ENCODE measurements around the gene TXNDC17. TPM values are rescaled to one million over a fixed set of nuclear protein-coding genes. Genes with fewer than 3 reads are reported as not detected.
"Not testable (repeated sequence)": the region's sequence is repeated elsewhere in the genome, so short reads cannot be mapped to it uniquely, and the experiment has no call there.

Gene TXNDC17
- total and polyA plus RNA-seq, 2 of the 8 experiments (the other 6 are each of a cell fraction or from before 2014, with no cell fraction given): 182 to 410 TPM

DNA sequence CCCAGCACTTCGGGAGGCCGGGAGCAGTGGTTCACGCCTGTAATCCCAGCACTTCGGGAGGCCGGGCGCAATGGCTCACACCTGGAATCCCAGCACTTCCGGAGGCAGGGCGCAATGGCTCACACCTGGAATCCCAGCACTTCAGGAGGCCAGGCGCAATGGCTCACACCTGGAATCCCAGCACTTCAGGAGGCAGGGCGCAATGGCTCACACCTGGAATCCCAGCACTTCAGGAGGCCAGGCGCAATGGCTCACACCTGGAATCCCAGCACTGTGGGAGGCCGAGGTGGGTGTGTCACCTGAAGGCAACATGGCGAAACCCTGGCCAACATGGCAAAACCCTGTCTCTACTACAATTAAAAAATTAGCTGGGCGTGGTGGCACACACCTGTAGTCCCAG lies 47.5 kb upstream of the TXNDC17 start:
- H3K18ac ChIP-seq (ENCODE audit: extremely low read depth, low read length); H3K56ac ChIP-seq (replicated peaks; ENCODE audit: insufficient read length, low read depth, low read length); H4K91ac ChIP-seq (replicated peaks; ENCODE audit: insufficient read length, low read length); H3K4me3 ChIP-seq (ENCODE audit: extremely low read depth in 1 of 4, insufficient read depth in 2 of 4, low read depth in 3 of 4, low read length in 4 of 4); FAIRE-seq; H3K79me2 ChIP-seq (ENCODE audit: control insufficient read depth in 1 of 2, insufficient read depth in 2 of 2, low read length in 2 of 2); H2BK12ac ChIP-seq (ENCODE audit: low read depth, low read length); H2BK5ac ChIP-seq (ENCODE audit: low read depth, low read length); H3K79me1 ChIP-seq (ENCODE audit: low read depth, low read length); DNase-seq (ENCODE audit: low read depth in 1 of 2, low spot score in 2 of 2); H2BK15ac ChIP-seq (ENCODE audit: low read length); H3K4me2 ChIP-seq (ENCODE audit: insufficient read depth in 1 of 2, low read depth in 2 of 2, low read length in 2 of 2); H4K20me1 ChIP-seq (replicated peaks in 1 of 2; ENCODE audit: control insufficient read depth in 1 of 2, insufficient read depth in 2 of 2, low read length in 2 of 2); H3K23me2 ChIP-seq (ENCODE audit: low read depth, low read length); H4K5ac ChIP-seq (ENCODE audit: insufficient read length, low read depth, low read length); POLR2A ChIA-PET (ENCODE audit: partially characterized antibody); H3K9ac ChIP-seq (replicated peaks in 1 of 4; ENCODE audit: extremely low read depth in 1 of 4, low read depth in 3 of 4, low read length in 3 of 4); H3K23ac ChIP-seq (ENCODE audit: insufficient read length); H2AFZ ChIP-seq (ENCODE audit: low read length); H4K8ac ChIP-seq (ENCODE audit: extremely low read depth, insufficient read depth, low read length); H3K9me3 ChIP-seq (ENCODE audit: insufficient read depth in 2 of 2, low read depth in 1 of 2, low read length in 1 of 2); H3K27ac ChIP-seq (ENCODE audit: low read depth, low read length); CTCF ChIA-PET (ENCODE audit: partially characterized antibody); H3K4ac ChIP-seq (replicated peaks; ENCODE audit: insufficient read length, low read depth, low read length); H3K14ac ChIP-seq (ENCODE audit: insufficient read length); H2BK120ac ChIP-seq (replicated peaks; ENCODE audit: low read depth, low read length); H3K4me1 ChIP-seq (replicated peaks in 1 of 4; ENCODE audit: control insufficient read depth in 3 of 4, insufficient read depth in 4 of 4, low read length in 3 of 4); H2AK5ac ChIP-seq (ENCODE audit: low read depth, low read length); H3K27me3 ChIP-seq (replicated peaks in 1 of 4; ENCODE audit: control insufficient read depth in 3 of 4, extremely low read depth in 1 of 4, insufficient read depth in 3 of 4, low read length in 3 of 4); H2BK20ac ChIP-seq (ENCODE audit: low read length): not testable (repeated sequence)
- WGBS, 2 experiments (ENCODE audit: extremely low coverage in 1 of 2, insufficient coverage in 1 of 2, insufficient read length in 1 of 2, insufficient replicate concordance in 2 of 2, low coverage in 1 of 2, low lambda C conversion rate in 2 of 2, missing lambda C conversion rate in 1 of 2): 94% methylated on average over 14 of the region's 14 CpGs; no CpG with 5 or more reads in 1 of the 2 experiments
- peaks cover 15 to 59% (median 29%) of the 10 kb centered on the region in 4 experiments for H3K36me3 ChIP-seq (ENCODE audit: control insufficient read depth in 2 of 4, insufficient read depth in 4 of 4, low read length in 3 of 4)
